Kidney tubule cell (primary cell): ENCODE data around the gene ADRA2A.
A peak's percentile ranks its signal among the peaks of the same experiment; 100 is the strongest.

Experiments used
- DNase-seq: peaks from one replicate; pipeline ENCODE4 v3.0.0-alpha.2; 2018; ENCODE audit warnings: low spot score

The ADRA2A gene

DNA sequence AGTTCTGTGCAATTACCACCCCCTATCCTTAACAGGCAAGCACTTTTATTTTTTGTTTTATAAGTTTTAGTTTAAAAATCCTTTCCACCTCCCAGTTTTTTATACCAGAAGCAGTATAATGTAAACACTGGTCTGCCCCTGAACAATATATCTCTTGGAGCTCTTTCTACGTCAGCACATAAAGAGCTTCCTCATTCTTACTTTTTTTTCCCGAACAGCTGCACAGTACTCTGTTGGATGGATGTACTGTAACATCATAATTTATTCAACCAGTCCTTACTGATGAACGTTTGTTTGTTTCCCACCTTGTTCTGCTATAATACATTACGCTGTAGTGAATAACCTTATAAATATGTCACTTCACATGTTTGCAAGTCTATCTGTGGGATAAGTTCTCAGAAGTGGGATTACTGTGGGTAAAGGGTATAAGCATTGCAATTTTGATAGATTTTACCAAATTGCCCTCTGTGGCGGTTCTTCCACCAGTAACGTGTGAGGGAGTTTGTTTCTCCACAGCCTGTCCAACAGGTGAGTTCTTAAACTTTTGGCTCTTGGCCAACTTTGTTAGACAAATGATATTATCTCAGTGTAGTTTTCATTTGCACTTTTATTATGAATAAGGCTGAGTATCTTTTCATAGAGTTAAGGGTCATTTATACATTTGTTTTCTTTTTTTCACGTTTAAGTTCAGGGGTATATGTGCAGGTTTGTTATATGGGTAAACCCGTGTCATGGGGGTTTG, 32.8 kb downstream of the ADRA2A start:
- no peak for DNase-seq

DNA sequence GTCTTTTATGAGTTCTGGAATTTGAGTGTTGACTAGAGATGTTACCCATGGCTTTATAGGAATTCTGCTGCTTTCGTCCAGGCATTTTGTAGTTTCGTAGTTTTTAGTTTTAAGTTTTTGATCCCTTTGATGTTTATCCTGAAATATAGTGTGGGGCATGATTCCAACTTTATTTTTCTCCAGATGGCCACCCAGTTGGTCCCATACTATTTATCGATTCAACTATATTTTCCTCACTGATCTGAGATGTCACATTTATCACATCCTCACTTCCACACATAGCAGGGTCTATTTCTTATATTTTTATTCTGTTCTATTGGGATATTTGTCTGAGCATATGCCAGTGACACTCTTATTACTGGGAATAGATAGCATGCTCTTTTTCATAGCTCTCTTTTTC, 33.9 kb downstream of the ADRA2A start:
- no peak for DNase-seq

DNA sequence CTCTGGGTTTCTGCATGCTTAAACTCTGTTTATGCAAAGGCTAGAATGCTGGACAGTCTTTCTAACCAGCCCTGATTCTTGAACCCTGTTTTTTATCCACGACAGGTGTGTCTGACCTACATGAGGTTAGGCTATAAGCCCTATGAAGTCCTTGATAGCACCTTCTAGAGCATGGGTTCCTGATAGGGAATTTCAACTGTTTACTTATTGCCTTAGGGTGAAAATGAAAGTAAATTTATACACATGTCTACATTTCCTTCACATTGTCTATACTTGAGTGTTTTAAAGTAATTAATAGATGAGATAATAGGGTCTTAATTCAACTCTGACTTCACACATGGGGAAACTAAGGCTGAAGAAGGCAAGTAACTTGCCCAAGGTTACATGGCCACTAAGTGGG, 35.5 kb downstream of the ADRA2A start:
- DNase-seq, result no peak

DNA sequence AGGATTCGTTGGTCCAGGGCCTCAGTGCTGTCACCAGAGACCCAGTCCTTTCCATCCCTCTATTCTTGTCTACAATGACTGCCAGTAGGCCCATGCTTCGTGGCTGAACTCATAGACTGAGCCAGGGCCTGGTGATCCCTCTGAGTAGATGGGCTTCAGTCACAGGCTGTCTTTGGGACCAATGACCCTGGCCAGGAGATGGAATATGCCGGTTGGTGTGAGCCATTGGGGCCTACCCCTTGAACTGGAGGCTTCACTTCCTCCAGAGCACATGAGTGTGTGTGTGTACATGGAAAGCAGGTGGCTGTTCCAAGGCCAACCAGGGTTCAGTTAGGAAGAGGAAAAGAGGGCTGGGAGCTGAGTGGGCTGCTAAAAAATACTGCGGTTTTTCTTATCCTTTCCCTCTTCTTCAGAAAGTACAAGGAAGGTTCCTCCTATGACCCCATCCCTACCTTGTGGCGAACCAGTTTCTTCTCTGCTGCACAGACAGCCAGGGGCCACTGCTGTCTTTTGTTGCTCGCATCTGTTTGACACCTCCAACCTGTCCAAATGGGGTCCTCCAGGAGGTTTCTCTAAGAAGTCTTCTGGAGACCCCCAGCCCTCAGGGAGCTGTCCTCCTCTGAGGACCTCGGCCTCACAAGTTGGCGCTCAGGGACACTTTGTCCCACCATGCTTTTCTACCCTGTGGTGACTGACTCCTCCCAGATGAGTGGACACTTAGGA, 36.6 kb downstream of the ADRA2A start:
- DNase-seq, result no peak

DNA sequence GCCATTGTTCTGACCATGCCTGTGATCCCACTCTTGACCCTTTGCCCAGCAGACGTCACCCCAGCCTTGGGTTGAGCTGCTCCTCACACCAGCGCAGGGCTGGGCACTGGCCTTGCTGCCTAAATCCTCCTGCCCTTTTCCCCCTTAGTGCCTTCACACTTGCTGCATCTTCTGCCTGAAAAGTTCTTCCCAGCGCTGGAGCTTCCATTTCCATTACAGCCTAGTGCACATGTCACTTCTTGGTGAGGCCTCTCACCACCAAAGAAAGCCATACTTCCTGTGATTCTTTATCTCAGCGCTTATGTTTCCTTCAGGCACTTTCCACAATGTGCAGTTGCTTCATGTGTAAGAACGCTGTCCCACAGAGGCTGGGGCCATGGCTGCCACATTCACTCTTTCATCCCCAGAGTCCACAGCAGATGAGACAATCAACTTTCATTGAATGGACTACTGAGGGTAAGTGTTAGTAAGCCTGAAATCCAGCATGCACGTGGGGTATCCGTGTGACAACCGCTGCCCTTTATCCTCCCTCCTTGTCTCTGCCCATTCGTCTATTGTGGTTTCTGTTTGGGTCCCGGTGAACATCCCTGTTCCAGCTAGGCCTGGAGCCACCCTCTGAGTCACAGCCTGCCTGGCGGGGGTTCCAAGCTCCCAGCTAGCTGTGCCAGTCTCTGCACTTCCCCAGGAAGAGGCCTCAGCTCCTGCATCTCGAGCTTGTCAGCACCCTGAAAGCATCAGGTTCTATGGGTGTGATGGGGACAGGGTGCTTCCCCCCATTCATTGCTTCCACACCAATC, 37.3 kb downstream of the ADRA2A start:
- DNase-seq, result no peak

DNA sequence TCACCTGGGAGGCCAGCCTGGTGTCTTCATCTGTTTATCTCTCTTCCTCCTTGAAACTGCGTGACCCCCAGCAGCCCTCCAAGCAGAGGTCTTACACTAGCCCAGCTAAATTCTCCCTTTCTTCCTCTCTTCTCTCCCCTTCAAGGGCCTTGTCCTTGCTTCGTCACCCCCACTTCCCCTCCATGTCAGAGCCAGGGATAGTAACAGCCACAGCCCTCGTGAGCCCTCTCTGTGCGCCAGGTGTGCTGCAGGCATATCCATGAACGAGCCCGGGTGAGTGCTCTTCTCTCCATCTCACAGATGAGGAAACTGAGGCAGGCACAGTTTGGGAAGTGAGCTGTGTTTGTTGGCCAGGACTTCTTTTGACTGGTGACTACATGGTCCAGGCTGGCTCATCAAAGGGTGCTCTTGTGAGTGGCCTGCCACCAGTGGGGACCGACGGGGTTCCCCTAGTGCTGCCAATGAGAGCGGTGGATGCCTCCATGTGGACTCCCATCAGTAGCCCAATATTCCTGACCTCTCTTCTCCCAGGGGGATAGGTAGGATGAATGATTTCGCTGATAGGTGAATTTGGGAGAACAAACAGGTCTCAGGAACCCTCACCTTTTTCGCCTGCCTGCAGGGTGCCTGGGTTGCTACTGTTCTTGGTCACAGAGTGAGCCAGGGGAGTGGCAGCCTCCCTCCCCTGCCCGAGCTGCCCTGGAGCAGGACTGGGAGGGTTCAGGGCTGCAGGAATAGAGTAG, 38.1 kb downstream of the ADRA2A start:
- no peak for DNase-seq

DNA sequence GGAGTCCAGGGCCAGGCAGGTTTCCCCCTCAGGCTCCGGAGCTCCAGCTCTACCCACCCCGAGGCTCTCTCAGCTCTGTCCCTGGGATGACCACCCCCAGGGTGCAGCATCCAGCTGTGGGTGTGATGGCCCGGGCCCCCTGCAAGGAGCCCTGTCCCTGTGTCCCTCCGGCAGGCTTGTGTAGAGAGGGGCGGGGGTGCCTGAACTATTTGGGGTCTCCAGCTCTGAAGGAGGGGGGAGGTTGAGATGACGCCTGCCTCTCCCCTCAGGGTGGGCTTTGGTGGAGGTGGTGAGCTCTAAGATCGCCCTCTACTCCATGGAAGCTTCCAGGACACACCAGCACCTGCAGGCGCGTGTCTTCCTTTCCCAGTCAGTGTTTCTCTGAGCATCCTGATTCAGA, 39.4 kb downstream of the ADRA2A start:
- no peak for DNase-seq

DNA sequence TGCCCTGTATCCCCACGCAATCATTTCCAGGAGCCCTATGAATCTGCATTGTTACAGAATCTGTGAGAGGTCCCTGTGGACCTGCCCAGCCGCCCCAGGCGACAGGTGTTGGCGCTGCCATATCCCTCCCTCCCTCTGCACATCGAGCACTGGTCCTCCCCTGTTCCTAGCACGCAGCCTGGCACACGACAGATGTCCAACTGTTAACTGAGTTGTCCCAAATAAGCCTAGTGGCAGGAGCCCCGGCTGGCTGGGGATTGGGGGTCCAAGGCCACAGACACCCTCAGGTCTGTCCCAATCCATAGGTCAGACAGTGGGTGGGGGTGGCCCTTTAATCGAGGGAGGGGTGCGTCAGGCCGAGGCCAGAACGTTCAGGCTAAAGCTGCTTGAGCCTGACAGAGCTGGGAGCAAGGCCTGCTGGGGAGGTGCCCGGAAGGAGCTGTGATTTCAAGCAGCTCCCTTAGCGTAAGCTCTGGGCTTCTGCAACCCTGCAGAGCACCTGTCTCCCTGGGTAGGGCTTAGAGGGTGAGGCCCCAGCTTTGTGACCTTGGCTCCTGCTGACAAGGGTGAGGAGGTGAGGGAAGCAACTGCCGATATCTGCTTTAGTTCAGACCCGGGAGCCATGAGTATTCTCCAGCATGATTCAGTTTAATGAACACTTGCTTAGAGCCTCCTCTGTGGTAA, 40.1 kb downstream of the ADRA2A start:
- no peak for DNase-seq

DNA sequence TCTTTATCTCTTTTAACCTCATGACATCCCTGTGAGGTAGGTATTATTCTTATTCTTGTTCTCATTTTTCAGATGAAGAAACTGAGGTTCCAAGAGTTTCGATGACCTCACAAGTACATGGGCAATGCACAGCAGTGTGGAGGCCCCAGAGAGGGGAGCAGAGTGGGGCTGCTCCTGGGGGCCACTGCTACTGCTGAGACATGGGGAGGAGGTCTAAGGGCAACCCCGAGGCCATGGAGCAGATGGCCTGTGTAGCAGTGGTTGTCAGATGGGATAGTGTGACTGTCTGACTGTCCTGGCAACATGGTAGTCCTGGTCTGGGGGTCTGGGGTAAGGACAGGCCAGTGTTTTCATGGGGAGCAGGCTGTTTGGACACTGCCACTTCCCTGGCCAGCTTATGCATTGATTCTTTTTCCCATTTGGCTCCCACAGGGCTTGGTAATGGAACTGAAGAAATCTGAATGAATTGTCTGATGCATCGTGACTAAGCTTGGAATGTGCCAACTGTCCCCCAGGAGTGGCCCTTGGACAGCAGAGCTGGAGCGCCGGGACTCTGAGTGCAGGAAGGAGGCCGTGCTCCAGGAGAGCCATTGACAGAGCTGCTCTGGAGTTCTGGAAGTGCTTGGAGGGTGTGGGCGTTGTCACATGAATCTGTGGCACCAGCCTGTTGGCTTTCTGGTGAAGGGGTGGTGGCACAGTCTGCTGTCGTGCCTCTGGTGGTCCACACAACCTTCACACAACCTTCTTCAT, 40.9 kb downstream of the ADRA2A start:
- no peak for DNase-seq

DNA sequence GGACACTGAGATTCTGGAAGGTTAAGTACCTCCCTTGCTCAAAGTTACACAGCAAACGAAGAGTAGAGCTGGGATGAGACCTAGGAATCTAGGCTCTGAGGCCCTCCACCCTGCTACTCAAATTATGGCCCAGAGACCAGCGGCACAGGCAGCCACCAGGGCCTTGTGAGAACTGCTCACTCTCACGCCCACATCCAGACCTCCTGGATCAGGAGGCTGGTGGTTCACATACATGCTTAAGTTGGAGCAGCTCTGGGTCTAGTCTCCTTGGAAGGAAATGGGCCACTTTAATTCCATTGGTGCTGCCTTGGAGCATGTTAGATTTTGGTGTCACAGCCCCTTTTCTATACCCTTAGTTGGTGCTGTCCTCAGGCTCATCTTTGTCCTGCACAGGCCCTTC, 41.9 kb downstream of the ADRA2A start:
- no peak for DNase-seq

DNA sequence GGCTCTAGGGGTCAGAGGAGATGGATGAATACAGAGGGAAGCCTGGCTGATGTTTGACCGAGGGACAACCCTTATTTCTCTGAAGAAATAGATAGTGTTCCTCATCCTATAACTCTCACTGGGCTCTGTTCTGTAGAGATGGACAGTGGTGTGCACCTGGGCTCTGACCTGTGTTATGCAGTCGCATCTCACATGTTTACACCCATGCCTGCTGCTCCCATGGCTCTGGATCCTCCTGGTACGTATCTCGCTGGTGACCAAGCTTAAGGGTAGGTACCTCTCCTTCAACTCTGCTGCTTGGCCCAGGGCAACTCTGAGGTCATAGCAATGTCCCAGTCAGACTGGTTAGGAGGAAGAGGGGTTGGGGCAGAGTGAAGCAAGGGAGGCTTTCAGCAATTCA, 42.8 kb downstream of the ADRA2A start:
- DNase-seq, result no peak

DNA sequence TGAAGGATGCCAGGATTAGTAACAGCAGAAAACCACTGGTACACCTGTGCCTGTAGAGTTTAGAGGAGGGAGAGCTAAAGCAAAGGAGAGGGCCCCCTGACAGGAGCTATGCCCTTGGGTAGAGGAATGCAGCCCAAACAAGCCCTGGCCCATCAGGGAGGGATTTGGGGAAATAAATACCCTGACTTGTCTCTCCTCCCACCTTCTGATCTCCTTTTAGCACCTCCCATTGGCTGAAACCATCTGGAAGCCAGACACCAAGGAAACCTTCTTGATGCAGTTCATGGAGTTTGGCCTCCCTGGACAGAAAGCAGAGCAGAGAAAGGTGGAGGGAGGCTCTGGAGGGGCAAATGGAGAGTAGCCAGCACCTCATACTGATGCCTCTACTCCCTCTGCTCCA, 45.3 kb downstream of the ADRA2A start:
- DNase-seq, result no peak

DNA sequence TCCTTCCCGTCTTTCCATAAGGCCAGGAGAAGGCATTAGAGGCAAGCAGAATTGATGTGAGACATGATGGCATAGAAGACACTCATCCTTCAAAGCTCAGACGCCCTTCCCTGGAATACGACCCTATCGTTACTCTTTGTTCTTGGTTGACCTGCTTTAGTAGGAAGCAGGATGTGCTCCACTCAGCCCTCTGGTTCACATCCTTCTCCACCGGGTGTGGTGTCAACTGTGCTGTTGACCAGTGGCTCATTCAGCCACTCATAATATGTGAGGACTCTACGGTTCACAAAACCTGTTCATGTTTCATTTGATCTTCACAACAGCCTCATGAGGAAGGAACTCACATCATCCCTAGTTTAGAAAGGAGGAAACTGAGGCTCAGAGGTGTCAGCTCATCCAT, 47.1 kb downstream of the ADRA2A start:
- DNase-seq, result no peak

DNA sequence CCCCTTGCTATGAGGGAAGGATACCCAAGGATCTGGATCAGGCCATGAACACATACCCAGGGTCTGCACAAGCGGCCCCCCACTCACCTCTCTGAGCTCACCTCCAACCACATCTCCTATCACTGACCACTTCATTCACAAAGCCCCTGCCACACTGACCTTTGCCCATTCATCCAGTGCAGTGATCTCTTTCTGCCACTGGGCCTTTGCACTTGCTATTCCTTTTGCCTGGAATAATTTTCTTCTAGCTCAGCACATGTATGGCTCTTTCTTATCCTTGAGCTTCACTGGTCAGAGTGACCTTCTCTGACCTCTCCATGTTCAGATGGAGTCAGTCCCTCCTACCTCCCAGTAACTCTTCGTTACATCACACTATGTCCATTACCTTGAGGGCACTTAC, 48.3 kb downstream of the ADRA2A start:
- no peak for DNase-seq

DNA sequence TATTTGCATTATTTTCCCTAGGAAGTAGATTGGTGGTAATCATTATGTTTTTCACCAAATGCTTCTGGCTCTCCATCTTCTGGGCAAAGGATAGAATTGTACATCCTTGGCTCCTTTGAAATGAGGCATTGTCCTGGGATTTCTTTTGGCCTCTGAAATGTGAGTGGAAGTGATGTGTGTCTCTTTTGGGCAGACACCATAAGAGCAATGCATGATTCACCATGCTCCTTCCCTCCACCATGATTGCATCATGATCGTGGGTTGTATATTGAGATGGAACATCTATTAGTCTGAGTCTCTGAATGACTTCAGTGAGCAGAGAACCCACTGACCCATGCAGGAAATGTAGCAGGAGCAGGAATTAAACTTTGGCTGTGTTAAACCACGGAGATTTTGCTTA, 49.2 kb downstream of the ADRA2A start:
- peak; percentile 83 for DNase-seq

DNA sequence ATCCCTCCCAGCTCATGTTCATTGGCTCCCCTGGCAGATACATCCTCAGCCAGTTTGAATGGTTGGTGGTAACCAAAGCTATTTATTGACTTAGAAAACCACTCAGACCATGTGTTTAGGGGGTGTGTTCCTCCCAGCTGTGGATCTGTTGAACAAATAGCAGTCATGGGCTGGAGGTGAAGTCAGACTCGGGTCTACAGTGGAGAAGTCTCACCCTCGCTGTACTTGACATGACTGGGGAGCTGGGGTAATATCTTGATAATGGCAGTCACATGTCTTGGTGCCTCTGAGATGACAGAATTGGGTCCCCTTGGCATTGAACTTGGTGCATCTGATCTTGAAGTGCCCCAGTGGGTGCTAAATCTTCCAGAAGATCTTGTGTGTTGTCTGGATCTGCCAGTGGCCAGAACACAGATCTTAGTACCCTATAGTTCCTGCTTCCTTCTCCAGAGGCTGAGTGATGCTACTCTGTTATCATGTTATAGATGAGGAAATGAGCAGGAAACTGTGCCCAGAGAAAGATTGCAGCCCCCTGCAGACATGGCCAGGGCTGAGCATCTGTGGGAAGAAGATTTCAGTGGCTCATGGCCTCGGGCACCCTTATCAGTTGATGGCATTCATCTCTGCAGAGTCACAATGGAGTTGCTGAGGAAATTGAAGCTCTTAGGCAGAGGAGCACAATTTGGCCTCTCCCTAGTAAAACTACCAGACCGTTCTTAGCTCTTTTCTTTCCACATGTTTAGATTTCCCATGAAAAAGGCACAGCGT, 50.4 kb downstream of the ADRA2A start:
- peak; percentile 22 for DNase-seq

DNA sequence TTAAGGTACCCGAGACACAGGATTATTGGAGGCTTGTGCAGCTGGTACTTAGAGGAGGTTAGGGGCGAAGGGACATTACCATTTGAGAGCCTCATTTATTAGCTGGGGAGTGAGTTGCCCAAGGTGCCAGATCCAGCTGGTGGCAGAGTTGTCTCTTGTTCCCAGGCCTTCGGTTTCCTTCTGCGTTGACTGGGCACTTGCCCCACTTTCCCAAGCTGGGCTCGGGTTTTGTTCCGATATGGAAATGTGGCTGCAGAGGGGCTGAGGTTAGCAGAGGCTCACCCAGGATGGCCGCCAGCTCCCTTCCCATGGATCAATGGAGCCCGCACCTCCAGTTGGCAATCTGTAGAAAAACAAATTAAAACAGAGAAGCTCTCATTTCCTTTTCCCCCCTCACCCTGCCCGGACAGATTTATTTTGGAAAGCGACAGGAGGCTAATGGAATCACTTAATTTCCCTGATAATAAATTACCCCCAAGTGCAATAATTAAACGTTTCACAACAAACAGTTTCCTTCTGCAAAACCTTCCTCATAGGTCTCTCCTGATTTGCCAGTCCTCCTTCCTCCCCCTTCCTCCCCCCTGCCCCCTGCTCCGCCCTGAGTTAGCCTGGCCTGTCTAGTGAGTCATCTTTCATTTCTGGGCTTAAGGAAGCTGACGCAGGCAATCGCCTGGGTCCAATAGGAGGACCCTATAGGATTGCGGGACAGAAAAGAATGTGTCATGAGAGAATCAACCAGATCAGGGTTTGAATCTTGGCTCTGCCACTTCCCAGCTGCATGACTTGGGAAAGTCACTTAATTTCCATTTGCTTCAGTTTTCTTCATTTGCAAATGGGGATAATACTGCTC, 51.7 kb downstream of the ADRA2A start:
- DNase-seq, result peak; percentile 86

DNA sequence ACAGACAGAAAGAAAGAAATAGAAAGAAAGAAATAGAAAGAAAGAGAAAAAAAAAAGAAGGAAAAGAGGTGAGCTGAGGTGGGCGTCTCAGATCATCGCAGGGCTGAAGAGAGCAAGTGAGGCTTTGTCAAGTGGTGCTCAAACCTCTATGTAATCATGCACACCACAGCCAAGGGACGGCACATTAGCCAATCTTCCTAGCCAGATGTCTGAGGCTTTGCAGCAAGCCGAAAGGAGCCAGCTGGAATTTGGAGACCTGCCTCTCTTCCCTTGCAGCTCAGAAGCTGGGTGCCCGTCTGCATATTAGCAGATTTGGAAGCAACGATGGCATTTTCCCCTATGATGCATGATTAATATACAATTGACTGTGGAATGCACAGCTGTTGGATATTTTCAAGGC, 52.5 kb downstream of the ADRA2A start:
- DNase-seq, result no peak

DNA sequence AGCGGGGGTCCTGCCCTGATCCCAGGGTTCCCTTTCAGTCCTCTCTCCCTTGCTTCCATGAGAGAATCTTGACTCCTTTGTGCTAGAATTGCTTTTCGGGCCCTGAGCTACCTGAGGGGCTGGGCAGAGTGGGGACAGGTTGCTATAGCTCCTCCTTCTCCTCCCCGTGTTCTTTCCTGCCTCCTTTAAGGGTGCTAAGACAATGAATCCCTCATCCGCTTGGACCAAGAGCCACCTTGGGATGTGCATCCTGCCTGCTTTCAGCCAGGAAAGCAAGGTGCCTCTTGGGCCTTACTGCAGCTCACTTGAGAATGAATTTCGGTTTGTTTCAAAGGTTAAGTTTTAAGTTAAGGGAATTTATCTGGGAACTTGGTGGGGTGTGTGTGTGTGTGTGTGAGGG, 53.6 kb downstream of the ADRA2A start:
- DNase-seq, result no peak
